ENCODE measurements around the gene HEBP1. TPM values are rescaled to one million over a fixed set of nuclear protein-coding genes. Genes with fewer than 3 reads are reported as not detected.

The HEBP1 gene
- total RNA-seq, 1 experiment from 2014 or later, result 22.2 TPM

- DNase-seq, result no peak
- Histone ChIP-seq H3T11ph (ENCODE audit: low read length) (no peak overlapping the region), H2AFZ (ENCODE audit: low read length) (no peak overlapping the region), H3K56ac (ENCODE audit: insufficient read length, low read depth, low read length) (no peak overlapping the region), H4K5ac (ENCODE audit: insufficient read length, low read depth, low read length) (no peak overlapping the region), H3K4ac (ENCODE audit: low read depth, low read length) (no peak overlapping the region), H3K4me1 (ENCODE audit: insufficient read depth, low read length) (peaks cover 3% of the 10 kb centered on the region; the same call in 1 of the 2 replicates), H4K20me1 (ENCODE audit: control insufficient read depth, insufficient read depth, insufficient read length) (no peaks in the 10 kb centered on the region), H2BK5ac (ENCODE audit: insufficient read length, low read length) (no peak overlapping the region), H3K14ac (ENCODE audit: insufficient read depth, low read length) (no peak overlapping the region), H3K79me1 (ENCODE audit: insufficient read depth, low read depth, low read length, poor library complexity, severe bottlenecking) (no peaks in the 10 kb centered on the region), H3K9me3 (ENCODE audit: control insufficient read depth, low read depth, low read length) (no peaks in the 10 kb centered on the region), H3K27ac (ENCODE audit: insufficient read length, low read depth, low read length) (no peak overlapping the region), H2BK20ac (ENCODE audit: low read depth, low read length, poor library complexity, severe bottlenecking) (no peak overlapping the region), H2BK12ac (ENCODE audit: insufficient read length, low read depth, low read length) (no peak overlapping the region), H2BK15ac (ENCODE audit: low read depth, low read length) (no peak overlapping the region), H3K79me2 (ENCODE audit: insufficient read depth, low read length) (no peaks in the 10 kb centered on the region), H2BK120ac (ENCODE audit: low read depth, low read length, poor library complexity, severe bottlenecking) (no peak overlapping the region), H3K9ac (ENCODE audit: extremely low read depth, insufficient read length, low read length) (no peak overlapping the region), H4K8ac (replicated peaks; ENCODE audit: insufficient read length, low read depth, low read length) (no peak overlapping the region), H3K18ac (ENCODE audit: insufficient read length, low read depth, low read length) (no peak overlapping the region), H3K27me3 (ENCODE audit: insufficient read depth, low read length) (no peaks in the 10 kb centered on the region), H3K23me2 (ENCODE audit: insufficient read length, low read depth, low read length, poor library complexity, severe bottlenecking) (no peaks in the 10 kb centered on the region), H3K4me2 (ENCODE audit: insufficient read depth, insufficient read length, low read length) (no peak overlapping the region), H4K91ac (ENCODE audit: insufficient read length, low read depth, low read length) (no peak overlapping the region), H2AK5ac (ENCODE audit: insufficient read length, low read length) (no peak overlapping the region), H3K23ac (ENCODE audit: insufficient read length, low read depth, low read length) (no peak overlapping the region)
- no peak overlapping the region for H3K4me3 Mint-ChIP-seq
- H3K4me1 Mint-ChIP-seq, result peaks cover 7 to 8% of the 10 kb centered on the region in 2 experiments
- TF ChIP-seq, protein P1, sequence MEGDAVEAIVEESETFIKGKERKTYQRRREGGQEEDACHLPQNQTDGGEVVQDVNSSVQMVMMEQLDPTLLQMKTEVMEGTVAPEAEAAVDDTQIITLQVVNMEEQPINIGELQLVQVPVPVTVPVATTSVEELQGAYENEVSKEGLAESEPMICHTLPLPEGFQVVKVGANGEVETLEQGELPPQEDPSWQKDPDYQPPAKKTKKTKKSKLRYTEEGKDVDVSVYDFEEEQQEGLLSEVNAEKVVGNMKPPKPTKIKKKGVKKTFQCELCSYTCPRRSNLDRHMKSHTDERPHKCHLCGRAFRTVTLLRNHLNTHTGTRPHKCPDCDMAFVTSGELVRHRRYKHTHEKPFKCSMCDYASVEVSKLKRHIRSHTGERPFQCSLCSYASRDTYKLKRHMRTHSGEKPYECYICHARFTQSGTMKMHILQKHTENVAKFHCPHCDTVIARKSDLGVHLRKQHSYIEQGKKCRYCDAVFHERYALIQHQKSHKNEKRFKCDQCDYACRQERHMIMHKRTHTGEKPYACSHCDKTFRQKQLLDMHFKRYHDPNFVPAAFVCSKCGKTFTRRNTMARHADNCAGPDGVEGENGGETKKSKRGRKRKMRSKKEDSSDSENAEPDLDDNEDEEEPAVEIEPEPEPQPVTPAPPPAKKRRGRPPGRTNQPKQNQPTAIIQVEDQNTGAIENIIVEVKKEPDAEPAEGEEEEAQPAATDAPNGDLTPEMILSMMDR (conservative IDR thresholded peaks at IDR 0.05), result no peak
- peaks cover 6 to 10% of the 10 kb centered on the region in 2 experiments; a peak in 4 of 5 replicates for H3K9me3 Mint-ChIP-seq
- no CpG with 5 or more reads among the region's 18 CpGs for WGBS (ENCODE audit: extremely low coverage, insufficient read length, low lambda C conversion rate)
- peaks cover 0 to 10% (median 6%) of the 10 kb centered on the region in 3 experiments; a peak in 3 of 7 replicates for H3K36me3 Mint-ChIP-seq (ENCODE audit: insufficient read depth in 1 of 3, low read depth in 3 of 3)
- H3K27me3 Mint-ChIP-seq (ENCODE audit: low read depth), result no peaks in the 10 kb centered on the region; the same call in 1 of the 2 replicates
- no peak overlapping the region for H3K27ac Mint-ChIP-seq
Observed at GRCh38 chr12:12926571-12927071, 73.4 kb downstream of the HEBP1 start.

Data from H9 (cell line).